Measurements from ENCODE around the gene SEPTIN2.
"Not testable (repeated sequence)": the region's sequence is repeated elsewhere in the genome, so short reads cannot be mapped to it uniquely, and the experiment has no call there.

The SEPTIN2 gene

GRCh38 chr2:241275910-241276309, 39.8 kb upstream of the SEPTIN2 start:
- DNase-seq (ENCODE audit: low spot score) = no peak
- Mint-ChIP-seq H3K27me3 (ENCODE audit: low read depth) (no peaks in the 10 kb centered on the region), H3K4me1 (ENCODE audit: low read depth) (peaks cover 24% of the 10 kb centered on the region), H3K27ac (no peak overlapping the region), H3K4me3 (no peak overlapping the region), H3K9me3 (peaks cover 17% of the 10 kb centered on the region), H3K36me3 (ENCODE audit: low read depth) (peaks cover 31% of the 10 kb centered on the region)

GRCh38 chr2:241278306-241278705, 37.4 kb upstream of the SEPTIN2 start:
- H3K27me3 Mint-ChIP-seq (ENCODE audit: low read depth); DNase-seq (ENCODE audit: low spot score); H3K27ac Mint-ChIP-seq; H3K4me3 Mint-ChIP-seq: not testable (repeated sequence)
- Mint-ChIP-seq H3K36me3 (ENCODE audit: low read depth) (peaks cover 28% of the 10 kb centered on the region), H3K4me1 (ENCODE audit: low read depth) (peaks cover 21% of the 10 kb centered on the region), H3K9me3 (peaks cover 17% of the 10 kb centered on the region)

- Mint-ChIP-seq H3K4me3 (no peak overlapping the region), H3K36me3 (ENCODE audit: low read depth) (peaks cover 29% of the 10 kb centered on the region), H3K27ac (no peak overlapping the region), H3K4me1 (ENCODE audit: low read depth) (peaks cover 22% of the 10 kb centered on the region), H3K9me3 (peaks cover 17% of the 10 kb centered on the region), H3K27me3 (ENCODE audit: low read depth) (no peaks in the 10 kb centered on the region)
- no peak for DNase-seq (ENCODE audit: low spot score)
Observed at GRCh38 chr2:241279413-241279812, 36.3 kb upstream of the SEPTIN2 start.

- peaks cover 25% of the 10 kb centered on the region for H3K4me1 Mint-ChIP-seq (ENCODE audit: low read depth)
- H3K36me3 Mint-ChIP-seq (ENCODE audit: low read depth) = peaks cover 29% of the 10 kb centered on the region
- no peak overlapping the region for H3K4me3 Mint-ChIP-seq
- no peak for DNase-seq (ENCODE audit: low spot score)
- H3K27me3 Mint-ChIP-seq (ENCODE audit: low read depth) = no peaks in the 10 kb centered on the region
- H3K27ac Mint-ChIP-seq = no peak overlapping the region
- peaks cover 17% of the 10 kb centered on the region for H3K9me3 Mint-ChIP-seq
Observed at GRCh38 chr2:241279828-241280227, 35.9 kb upstream of the SEPTIN2 start.

GRCh38 chr2:241280291-241280690, 35.4 kb upstream of the SEPTIN2 start:
- Mint-ChIP-seq H3K36me3 (ENCODE audit: low read depth) (peaks cover 29% of the 10 kb centered on the region), H3K4me3 (no peak overlapping the region), H3K27me3 (ENCODE audit: low read depth) (no peaks in the 10 kb centered on the region), H3K27ac (no peak overlapping the region), H3K9me3 (peaks cover 14% of the 10 kb centered on the region), H3K4me1 (ENCODE audit: low read depth) (peaks cover 26% of the 10 kb centered on the region)
- DNase-seq (ENCODE audit: low spot score) = no peak

GRCh38 chr2:241282555-241282954, 33.2 kb upstream of the SEPTIN2 start:
- H3K9me3 Mint-ChIP-seq = no peaks in the 10 kb centered on the region
- H3K27me3 Mint-ChIP-seq (ENCODE audit: low read depth) = no peaks in the 10 kb centered on the region
- H3K27ac Mint-ChIP-seq = no peak overlapping the region
- no peak overlapping the region for H3K4me3 Mint-ChIP-seq
- H3K4me1 Mint-ChIP-seq (ENCODE audit: low read depth) = peaks cover 29% of the 10 kb centered on the region
- DNase-seq (ENCODE audit: low spot score) = no peak
- H3K36me3 Mint-ChIP-seq (ENCODE audit: low read depth) = peaks cover 19% of the 10 kb centered on the region

GRCh38 chr2:241285596-241285995, 30.1 kb upstream of the SEPTIN2 start:
- peaks cover 19% of the 10 kb centered on the region for H3K36me3 Mint-ChIP-seq (ENCODE audit: low read depth)
- DNase-seq (ENCODE audit: low spot score) = no peak
- no peaks in the 10 kb centered on the region for H3K9me3 Mint-ChIP-seq
- H3K27ac Mint-ChIP-seq = no peak overlapping the region
- H3K4me1 Mint-ChIP-seq (ENCODE audit: low read depth) = peaks cover 33% of the 10 kb centered on the region
- no peak overlapping the region for H3K4me3 Mint-ChIP-seq
- no peaks in the 10 kb centered on the region for H3K27me3 Mint-ChIP-seq (ENCODE audit: low read depth)

- Mint-ChIP-seq H3K36me3 (ENCODE audit: low read depth) (peaks cover 19% of the 10 kb centered on the region), H3K27ac (no peak overlapping the region), H3K4me1 (ENCODE audit: low read depth) (peaks cover 35% of the 10 kb centered on the region), H3K9me3 (no peaks in the 10 kb centered on the region), H3K27me3 (ENCODE audit: low read depth) (no peaks in the 10 kb centered on the region), H3K4me3 (no peak overlapping the region)
- no peak for DNase-seq (ENCODE audit: low spot score)
Observed at GRCh38 chr2:241286348-241287090, 29.2 kb upstream of the SEPTIN2 start.

GRCh38 chr2:241288324-241288888, 27.3 kb upstream of the SEPTIN2 start:
- Mint-ChIP-seq H3K4me1 (ENCODE audit: low read depth) (peaks cover 35% of the 10 kb centered on the region), H3K27ac (no peak overlapping the region), H3K27me3 (ENCODE audit: low read depth) (no peaks in the 10 kb centered on the region), H3K4me3 (no peak overlapping the region), H3K9me3 (no peaks in the 10 kb centered on the region), H3K36me3 (ENCODE audit: low read depth) (peaks cover 19% of the 10 kb centered on the region)
- DNase-seq (ENCODE audit: low spot score) = no peak

- no peak for DNase-seq (ENCODE audit: low spot score)
- Mint-ChIP-seq H3K36me3 (ENCODE audit: low read depth) (peaks cover 19% of the 10 kb centered on the region), H3K27ac (no peak overlapping the region), H3K4me3 (no peak overlapping the region), H3K9me3 (no peaks in the 10 kb centered on the region), H3K27me3 (ENCODE audit: low read depth) (no peaks in the 10 kb centered on the region), H3K4me1 (ENCODE audit: low read depth) (peaks cover 31% of the 10 kb centered on the region)
Observed at GRCh38 chr2:241289053-241289452, 26.7 kb upstream of the SEPTIN2 start.

- Mint-ChIP-seq H3K27ac (no peak overlapping the region), H3K4me1 (ENCODE audit: low read depth) (peaks cover 26% of the 10 kb centered on the region), H3K36me3 (ENCODE audit: low read depth) (peaks cover 17% of the 10 kb centered on the region), H3K27me3 (ENCODE audit: low read depth) (no peaks in the 10 kb centered on the region), H3K4me3 (no peak overlapping the region), H3K9me3 (no peaks in the 10 kb centered on the region)
- no peak for DNase-seq (ENCODE audit: low spot score)
Observed at GRCh38 chr2:241289597-241289996, 26.1 kb upstream of the SEPTIN2 start.

- Mint-ChIP-seq H3K36me3 (ENCODE audit: low read depth) (peaks cover 11% of the 10 kb centered on the region), H3K27ac (no peak overlapping the region), H3K4me3 (no peak overlapping the region), H3K4me1 (ENCODE audit: low read depth) (peaks cover 22% of the 10 kb centered on the region), H3K27me3 (ENCODE audit: low read depth) (no peaks in the 10 kb centered on the region), H3K9me3 (no peaks in the 10 kb centered on the region)
- no peak for DNase-seq (ENCODE audit: low spot score)
Observed at GRCh38 chr2:241291153-241291552, 24.6 kb upstream of the SEPTIN2 start.

- Mint-ChIP-seq H3K4me1 (ENCODE audit: low read depth) (peaks cover 23% of the 10 kb centered on the region), H3K27me3 (ENCODE audit: low read depth) (no peaks in the 10 kb centered on the region), H3K36me3 (ENCODE audit: low read depth) (peaks cover 11% of the 10 kb centered on the region), H3K27ac (no peak overlapping the region), H3K9me3 (no peaks in the 10 kb centered on the region), H3K4me3 (no peak overlapping the region)
- no peak for DNase-seq (ENCODE audit: low spot score)
Observed at GRCh38 chr2:241291977-241292376, 23.7 kb upstream of the SEPTIN2 start.

GRCh38 chr2:241293378-241293797, 22.3 kb upstream of the SEPTIN2 start:
- Mint-ChIP-seq H3K36me3 (ENCODE audit: low read depth) (peaks cover 15% of the 10 kb centered on the region), H3K4me1 (ENCODE audit: low read depth) (peaks cover 26% of the 10 kb centered on the region)
- H3K9me3 Mint-ChIP-seq; DNase-seq (ENCODE audit: low spot score); H3K4me3 Mint-ChIP-seq; H3K27ac Mint-ChIP-seq; H3K27me3 Mint-ChIP-seq (ENCODE audit: low read depth): not testable (repeated sequence)
